GM18519 (cell line): Measurements from ENCODE around the gene ELOVL4.
A peak's percentile ranks its signal among the peaks of the same experiment; 100 is the strongest.

Source experiments
- ATAC-seq: cut with Tn5 transposase; IDR thresholded peaks from one replicate; pipeline ENCODE4 v1.9.1; 2021; ENCODE audit warnings: mild to moderate bottlenecking, moderate library complexity; ENCODE audit not compliant: unreplicated experiment, low FRiP score

The ELOVL4 gene

DNA sequence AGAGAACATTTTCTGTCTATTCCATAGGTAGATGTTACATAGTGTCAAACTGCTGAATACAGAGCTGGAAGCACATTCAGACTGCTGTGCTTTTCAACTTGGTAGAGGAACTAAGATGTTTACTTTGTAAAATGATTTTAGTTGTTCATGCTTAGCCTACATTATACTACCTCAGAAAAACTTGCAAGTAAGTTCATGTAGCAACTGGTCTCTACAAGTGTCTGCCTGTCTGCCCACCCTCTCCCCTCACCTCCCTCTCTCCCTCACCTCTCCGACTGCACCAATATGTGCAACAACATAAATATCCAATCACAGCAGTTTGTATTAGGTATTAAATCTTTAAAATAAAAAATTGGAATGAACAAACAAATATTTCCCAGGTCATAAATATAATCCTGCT lies 25.3 kb downstream of the ELOVL4 start:
- no peak for ATAC-seq

- ATAC-seq = no peak
These were observed 34.0 kb downstream of the ELOVL4 start for GRCh38 chr6:79913369-79913768.

GRCh38 chr6:79911992-79912391 lies 35.4 kb downstream of the ELOVL4 start:
- no peak for ATAC-seq

GRCh38 chr6:79909517-79909916 lies 37.8 kb downstream of the ELOVL4 start:
- no peak for ATAC-seq

- no peak for ATAC-seq
These were observed 45.3 kb downstream of the ELOVL4 start for GRCh38 chr6:79902046-79902445.

DNA sequence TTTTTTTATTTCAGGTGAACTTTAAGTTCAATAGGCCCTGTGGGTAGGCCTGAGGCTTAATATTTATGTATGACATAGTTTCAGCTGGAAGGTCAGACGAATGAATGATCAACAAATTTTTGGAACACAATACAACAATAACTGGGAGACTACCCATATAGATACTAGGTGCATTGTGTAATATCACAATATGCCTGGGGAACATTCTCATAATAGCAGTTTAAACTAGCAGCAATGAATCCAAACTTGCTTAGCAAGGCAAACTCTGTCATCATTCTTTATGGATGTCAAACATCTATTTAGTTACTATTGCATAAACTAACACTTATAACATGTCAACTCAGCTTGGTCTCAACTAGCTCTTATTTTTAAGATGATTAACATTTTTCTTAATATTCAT lies 49.3 kb downstream of the ELOVL4 start:
- ATAC-seq = no peak

- ATAC-seq = no peak
These were observed 51.3 kb downstream of the ELOVL4 start for GRCh38 chr6:79896075-79896449.

GRCh38 chr6:79895382-79896074 lies 51.8 kb downstream of the ELOVL4 start:
- no peak for ATAC-seq

DNA sequence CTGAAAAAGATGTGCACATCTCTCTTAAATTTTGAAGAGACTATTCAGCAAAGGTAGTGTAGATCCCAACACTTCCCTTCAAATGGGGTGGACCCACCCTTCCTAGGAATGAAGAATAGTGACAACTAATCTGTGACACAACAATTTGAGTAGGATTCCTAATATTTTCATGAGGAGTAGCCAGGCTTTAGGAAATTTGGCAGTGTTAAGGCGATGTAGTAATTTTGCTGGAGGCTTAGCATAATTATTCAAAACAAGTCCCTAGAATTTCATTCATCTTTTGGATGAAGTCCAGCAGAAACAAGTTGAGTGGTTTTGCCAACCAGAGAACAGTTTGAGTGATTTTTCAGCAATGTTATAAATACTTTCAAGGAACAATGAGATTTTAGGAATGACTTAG lies 52.4 kb downstream of the ELOVL4 start:
- ATAC-seq = no peak

DNA sequence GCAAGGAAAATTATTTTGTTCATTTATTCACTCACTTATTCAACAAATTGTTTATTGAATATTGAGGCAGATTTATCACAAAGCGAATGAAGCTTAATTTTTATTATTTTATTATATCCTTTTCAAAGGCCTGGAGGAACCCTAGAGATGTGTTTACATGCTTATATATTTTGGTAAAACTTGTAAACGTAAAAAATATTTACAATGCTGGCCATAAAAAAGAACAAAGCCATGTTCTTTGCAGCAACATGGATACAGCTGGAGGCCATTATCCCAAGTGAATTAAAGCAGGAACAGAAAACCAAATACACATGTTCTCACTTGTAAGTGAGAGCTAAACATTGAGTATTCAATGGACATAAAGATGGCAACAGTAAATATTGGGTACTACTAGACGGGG lies 58.8 kb downstream of the ELOVL4 start:
- no peak for ATAC-seq

GRCh38 chr6:79878142-79878748 lies 69.1 kb downstream of the ELOVL4 start:
- no peak for ATAC-seq

- ATAC-seq = no peak
These were observed 72.7 kb downstream of the ELOVL4 start for GRCh38 chr6:79874531-79875134.

DNA sequence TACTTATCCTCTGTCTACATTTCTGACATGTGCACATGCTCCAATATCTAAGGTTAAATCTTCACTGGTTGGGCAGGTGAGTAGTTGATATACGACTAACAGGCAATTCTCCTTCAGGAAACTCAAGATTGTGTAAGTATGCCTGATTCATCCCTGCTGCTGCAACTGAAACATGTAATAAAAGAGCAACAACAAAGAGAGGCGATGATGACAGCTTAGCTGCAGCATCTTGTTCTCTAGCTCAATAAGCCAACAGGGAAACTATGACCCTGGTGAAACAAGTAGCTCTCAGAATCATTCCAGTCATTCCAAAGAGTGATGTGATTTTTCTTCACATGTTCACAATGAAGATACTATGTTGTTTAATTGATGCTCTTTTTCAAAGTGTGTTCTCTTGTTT lies 74.4 kb downstream of the ELOVL4 start:
- ATAC-seq = no peak

GRCh38 chr6:79872303-79872702 lies 75.0 kb downstream of the ELOVL4 start:
- no peak for ATAC-seq

DNA sequence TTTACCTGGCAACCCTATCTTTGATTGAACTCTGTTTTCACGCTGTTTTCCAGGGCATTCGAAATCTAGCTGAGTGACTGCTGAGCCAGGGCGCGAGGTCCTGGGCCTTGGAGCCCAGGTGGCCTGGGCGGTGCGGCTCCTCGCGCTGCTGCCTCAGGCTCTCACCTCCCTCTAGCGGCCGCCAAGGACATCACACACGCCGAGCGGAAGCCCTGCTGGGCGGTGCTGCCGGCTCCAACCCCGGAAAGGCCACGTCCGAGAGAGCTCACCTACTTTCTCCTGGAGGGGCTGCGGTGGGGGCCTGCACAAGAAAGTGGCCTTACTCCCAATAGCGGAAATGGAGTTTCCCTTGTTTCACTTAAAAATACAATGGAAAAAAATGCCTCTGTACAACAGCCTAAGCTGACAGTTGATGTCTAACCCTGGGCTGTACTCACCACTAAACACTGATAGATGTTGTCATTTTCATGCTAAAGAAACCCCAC lies 77.7 kb downstream of the ELOVL4 start:
- peak; percentile 100 for ATAC-seq

DNA sequence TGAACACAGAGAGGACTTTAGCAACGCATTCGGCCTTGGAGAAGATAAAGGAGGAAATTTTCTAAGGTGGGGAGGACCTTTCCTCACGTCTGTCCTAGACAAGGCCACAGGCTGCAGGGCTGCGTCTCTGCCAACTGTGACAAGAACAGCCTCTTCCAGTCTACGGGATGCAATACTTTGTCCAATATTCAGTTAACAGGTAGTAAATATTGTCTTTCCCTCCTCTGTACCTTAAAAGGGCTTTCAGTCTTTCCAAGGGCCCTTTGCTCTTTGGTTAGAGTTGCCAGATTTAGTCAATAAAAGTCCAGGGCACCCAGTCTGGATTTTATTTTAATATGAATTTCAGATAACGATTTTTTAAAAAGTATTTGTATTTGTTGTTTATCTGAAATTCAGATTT lies 78.2 kb downstream of the ELOVL4 start:
- no peak for ATAC-seq

- ATAC-seq = peak; percentile 34
These were observed 79.1 kb downstream of the ELOVL4 start for GRCh38 chr6:79868098-79868722.
